OCI-LY1 (cell line): ENCODE data around the gene VAT1.

Experiments
- CTCF ChIP-seq: fragments of 200-600 bp; sonication (generic), shearing (Covaris generic); IDR thresholded peaks from 2 replicates; pipeline ENCODE4 v1.5.1; 2017; ENCODE audit warnings: mild to moderate bottlenecking, antibody characterized with exemption, low read length, moderate library complexity, mixed read lengths
- EZH2 ChIP-seq: fragments of 200-600 bp; sonication (generic), shearing (Covaris generic); IDR thresholded peaks from 2 replicates; pipeline ENCODE4 v1.8.0; 2017; ENCODE audit warnings: borderline replicate concordance, mixed run types, mild to moderate bottlenecking, antibody characterized with exemption, low read length, moderate library complexity, mixed read lengths

GRCh38 chr17:42967925-42968324 is 54.3 kb downstream of the VAT1 start:
- no peak for TF ChIP-seq CTCF
- TF ChIP-seq EZH2 = no peak
